ENCODE measurements around the gene CWF19L1.

DNA sequence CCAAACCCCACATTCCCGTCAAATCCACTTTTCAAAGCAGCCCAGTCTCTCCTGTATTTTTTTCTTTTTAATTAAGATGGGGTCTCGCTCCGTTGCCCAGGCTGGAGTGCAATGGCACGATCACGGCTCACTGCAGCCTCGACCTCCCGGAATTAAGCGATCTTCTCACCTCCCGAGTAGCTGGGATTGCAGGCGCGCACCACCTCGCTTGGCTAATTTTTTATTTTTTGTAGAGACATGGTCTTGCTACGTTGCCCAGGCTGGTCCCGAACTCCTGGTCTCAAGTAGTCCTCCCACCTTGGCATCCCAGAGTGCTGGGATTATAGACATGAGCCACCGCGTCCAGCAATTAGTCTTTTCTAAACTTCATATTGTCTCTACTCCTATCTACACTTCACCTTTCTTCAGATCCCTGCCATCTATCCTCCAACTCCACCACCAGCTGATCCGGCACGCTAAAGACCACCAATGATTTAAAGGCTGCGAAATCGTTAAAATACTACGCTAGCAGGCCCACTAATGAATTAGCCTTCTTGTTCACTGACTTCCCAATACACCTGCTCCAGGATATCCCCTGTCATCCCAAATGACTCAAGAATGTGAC lies 37.5 kb downstream of the CWF19L1 start:
- TF ChIP-seq, protein P1, sequence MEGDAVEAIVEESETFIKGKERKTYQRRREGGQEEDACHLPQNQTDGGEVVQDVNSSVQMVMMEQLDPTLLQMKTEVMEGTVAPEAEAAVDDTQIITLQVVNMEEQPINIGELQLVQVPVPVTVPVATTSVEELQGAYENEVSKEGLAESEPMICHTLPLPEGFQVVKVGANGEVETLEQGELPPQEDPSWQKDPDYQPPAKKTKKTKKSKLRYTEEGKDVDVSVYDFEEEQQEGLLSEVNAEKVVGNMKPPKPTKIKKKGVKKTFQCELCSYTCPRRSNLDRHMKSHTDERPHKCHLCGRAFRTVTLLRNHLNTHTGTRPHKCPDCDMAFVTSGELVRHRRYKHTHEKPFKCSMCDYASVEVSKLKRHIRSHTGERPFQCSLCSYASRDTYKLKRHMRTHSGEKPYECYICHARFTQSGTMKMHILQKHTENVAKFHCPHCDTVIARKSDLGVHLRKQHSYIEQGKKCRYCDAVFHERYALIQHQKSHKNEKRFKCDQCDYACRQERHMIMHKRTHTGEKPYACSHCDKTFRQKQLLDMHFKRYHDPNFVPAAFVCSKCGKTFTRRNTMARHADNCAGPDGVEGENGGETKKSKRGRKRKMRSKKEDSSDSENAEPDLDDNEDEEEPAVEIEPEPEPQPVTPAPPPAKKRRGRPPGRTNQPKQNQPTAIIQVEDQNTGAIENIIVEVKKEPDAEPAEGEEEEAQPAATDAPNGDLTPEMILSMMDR (IDR thresholded peaks at IDR 0.05) = no peak
- TF ChIP-seq POLR2A (IDR thresholded peaks at IDR 0.05) = no peak
